GM12891 (cell line): ENCODE results near the gene SEZ6.

Source experiments
- PAX5 ChIP-seq: IDR thresholded peaks from 2 replicates; pipeline ENCODE4 v1.6.1; 2011; ENCODE audit warnings: low read length, moderate library complexity, mild to moderate bottlenecking; ENCODE audit not compliant: insufficient read depth, severe bottlenecking
- POLR2A ChIP-seq: IDR thresholded peaks from 2 replicates; pipeline ENCODE4 v1.6.1; 2011; ENCODE audit warnings: low read depth, low read length, control low read depth
- POLR2AphosphoS5 ChIP-seq: IDR thresholded peaks from 2 replicates; pipeline ENCODE4 v1.6.1; 2011; ENCODE audit warnings: low read depth, low read length, control low read depth
- POU2F2 ChIP-seq: IDR thresholded peaks from 2 replicates; pipeline ENCODE4 v1.6.1; 2011; ENCODE audit warnings: low read depth, mild to moderate bottlenecking, control low read depth, low read length, moderate library complexity
- SPI1 ChIP-seq: IDR thresholded peaks from 2 replicates; pipeline ENCODE4 v1.6.1; 2011; ENCODE audit warnings: low read depth, low read length, control low read depth
- TAF1 ChIP-seq: IDR thresholded peaks from 2 replicates; pipeline ENCODE4 v1.6.1; 2011; ENCODE audit warnings: low read depth, low read length, control low read depth

- TF ChIP-seq POLR2A (no peak), POLR2AphosphoS5 (no peak), TAF1 (no peak), SPI1 (no peak), PAX5 (no peak), POU2F2 (no peak)
Measured at GRCh38 chr17:28912938-28913333, 92.9 kb downstream of the SEZ6 start.
